A549 (cell line): ENCODE results near the gene ADAM8. TPM values are rescaled to one million over a fixed set of nuclear protein-coding genes. Genes with fewer than 3 reads are reported as not detected.

Experiments used
- ATAC-seq, 2 experiments: fragments of 200-7000 bp in 1 of 2; fragments of >200 bp in 1 of 2; cut with Nextera tagmentation in 1 of 2; cut with Tn5 transposase in 1 of 2; 3 replicates each; pipeline versions ENCODE4 v1.8.0 to v1.9.1; 2018 to 2020; ENCODE audit warnings: mild to moderate bottlenecking in 1 of 2, moderate library complexity in 1 of 2
- CTCF ChIA-PET: fragments of 300-600 bp; sonication (Branson Sonifier 250); formaldehyde crosslinking; extraction: SDS; loops from one replicate; lab custom pipeline; 2021; ENCODE audit warnings: antibody characterized with exemption, inconsistent platforms; lab: Yijun Ruan, JAX
- POLR2A ChIA-PET: fragments of 350-600 bp; formaldehyde crosslinking; extraction: SDS; loops from one replicate; lab custom pipeline; 2021; ENCODE audit warnings: antibody characterized with exemption, inconsistent platforms; lab: Yijun Ruan, JAX
- DNase-seq, 2 experiments: peaks; one replicate each; pipeline versions ENCODE4 v3.0.0 to v3.0.0-alpha.2; 2011 to 2016; ENCODE audit warnings: low read depth in 1 of 2, low spot score in 1 of 2
- FAIRE-seq: peaks from 2 replicates; lab custom pipeline; 2011; peaks lifted over from hg19 to GRCh38; lab: Jason Lieb, UNC
- H3K27ac ChIP-seq, 2 experiments: fragments of >200 bp; sonication (Bioruptor Twin); formaldehyde crosslinking; 3 replicates each; pipeline ENCODE4 v1.5.1; 2016 to 2017
- H3K4me1 ChIP-seq: fragments of >200 bp; sonication (Bioruptor Twin); formaldehyde crosslinking; 3 replicates; pipeline ENCODE4 v1.6.1; 2016
- H3K4me2 ChIP-seq: fragments of >200 bp; sonication (Bioruptor Twin); formaldehyde crosslinking; 3 replicates; pipeline ENCODE4 v1.6.1; 2016
- H3K4me3 ChIP-seq: fragments of >200 bp; sonication (Bioruptor Twin); formaldehyde crosslinking; 3 replicates; pipeline ENCODE4 v1.5.1; 2016
- H3K9me3 ChIP-seq: fragments of >200 bp; sonication (Bioruptor Twin); formaldehyde crosslinking; 3 replicates; pipeline ENCODE4 v1.6.1; 2016
- BHLHE40 ChIP-seq: IDR thresholded peaks from 2 replicates; pipeline ENCODE4 v1.6.1; 2012; ENCODE audit warnings: low read depth, low read length, inconsistent platforms
- CTCF ChIP-seq: fragments of >200 bp; sonication (Bioruptor Twin); formaldehyde crosslinking; IDR thresholded peaks from 3 replicates; pipeline ENCODE4 v1.5.1; 2016
- EHF ChIP-seq: fragments of 250-450 bp; sonication (Bioruptor Pico); IDR thresholded peaks from 2 replicates; pipeline ENCODE4 v1.5.0; 2020; ENCODE audit warnings: mild to moderate bottlenecking
- ELK1 ChIP-seq: fragments of 150-350 bp; IDR thresholded peaks from 2 replicates; pipeline ENCODE4 v1.6.1; 2014; ENCODE audit warnings: low read depth, mild to moderate bottlenecking, low read length
- FOSL2 ChIP-seq, 2 experiments: fragments of 450-650 bp in 1 of 2; fragments of >200 bp in 1 of 2; sonication (Bioruptor Twin) in 1 of 2; formaldehyde crosslinking; IDR thresholded peaks; 2 replicates each; pipeline versions ENCODE4 v1.5.0 to v1.6.1; 2016 to 2020; ENCODE audit warnings: mild to moderate bottlenecking in 1 of 2, moderate library complexity in 1 of 2
- HEYL ChIP-seq: fragments of 250-450 bp; sonication (Bioruptor Pico); IDR thresholded peaks from 2 replicates; pipeline ENCODE4 v1.8.0; 2021; ENCODE audit warnings: mild to moderate bottlenecking, moderate library complexity
- HOXA7 ChIP-seq: fragments of 250-450 bp; sonication (Bioruptor Pico); IDR thresholded peaks from 2 replicates; pipeline ENCODE4 v1.5.0; 2020; ENCODE audit warnings: mild to moderate bottlenecking, moderate library complexity
- JUN ChIP-seq, 2 experiments: fragments of >200 bp; sonication (Bioruptor Twin); formaldehyde crosslinking; IDR thresholded peaks; 2 replicates in 1 of 2; 3 replicates in 1 of 2; pipeline ENCODE4 v1.6.1; 2016 to 2017
- MAFK ChIP-seq: fragments of 450-650 bp; IDR thresholded peaks from 2 replicates; pipeline ENCODE4 v1.6.1; 2014; ENCODE audit not compliant: partially characterized antibody
- MYC ChIP-seq: IDR thresholded peaks from 2 replicates; pipeline ENCODE4 v1.6.1; 2012; ENCODE audit warnings: mild to moderate bottlenecking, inconsistent platforms, low read length, improper control_type of control experiment, borderline replicate concordance
- NPAS2 ChIP-seq: fragments of 250-450 bp; sonication (Bioruptor Pico); IDR thresholded peaks from 2 replicates; pipeline ENCODE4 v1.8.0; 2022; ENCODE audit warnings: mild to moderate bottlenecking, moderate library complexity, borderline replicate concordance
- PBX3 ChIP-seq: IDR thresholded peaks from 2 replicates; pipeline ENCODE4 v1.6.1; 2012
- PHF8 ChIP-seq: fragments of 200-600 bp; sonication (generic); IDR thresholded peaks from 2 replicates; pipeline ENCODE4 v1.6.1; 2016; ENCODE audit warnings: low read depth, mild to moderate bottlenecking, antibody characterized with exemption, moderate library complexity, borderline replicate concordance
- RFX5 ChIP-seq: fragments of 450-650 bp; IDR thresholded peaks from 2 replicates; pipeline ENCODE4 v1.7.1; 2014; ENCODE audit warnings: antibody characterized with exemption, mild to moderate bottlenecking, moderate library complexity
- RNF2 ChIP-seq: fragments of 200-600 bp; sonication (generic); IDR thresholded peaks from 2 replicates; pipeline ENCODE4 v1.6.1; 2016; ENCODE audit warnings: low read depth, mild to moderate bottlenecking, antibody characterized with exemption, moderate library complexity, borderline replicate concordance
- TP53 ChIP-seq: fragments of 250-450 bp; sonication (Bioruptor Pico); IDR thresholded peaks from 2 replicates; pipeline ENCODE4 v1.5.0; 2021; ENCODE audit warnings: mild to moderate bottlenecking, moderate library complexity
- USF2 ChIP-seq: fragments of 450-650 bp; IDR thresholded peaks from 2 replicates; pipeline ENCODE4 v1.6.1; 2014; ENCODE audit warnings: antibody characterized with exemption
- ZC3H11A ChIP-seq: fragments of 450-650 bp; IDR thresholded peaks from 2 replicates; pipeline ENCODE4 v1.6.1; 2014; ENCODE audit warnings: antibody characterized with exemption, mild to moderate bottlenecking
- ZNF302 ChIP-seq: fragments of 250-450 bp; sonication (Bioruptor Pico); IDR thresholded peaks from 2 replicates; pipeline ENCODE4 v1.9.0; 2021; ENCODE audit warnings: inconsistent platforms, mild to moderate bottlenecking, moderate library complexity
- WGBS: methylation state at CpG from one replicate; pipeline ENCODE4 v1.1.6; 2017; ENCODE audit errors: missing lambda C conversion rate; 5-methylcytosine and 5-hydroxymethylcytosine counted together
- polyA plus RNA-seq, 4 experiments: library from polyadenylated mRNA; depleted of rRNA in 3 of 4; stranded (reverse); fragments of >200 nt; fragmentation: RNase III in 1 of 4; extraction: RNeasy Plus Mini Kit Qiagen cat#74134 plus additional on column Dnase treatment in 1 of 4; gene quantifications; 2 replicates in 3 of 4; 3 replicates in 1 of 4; pipeline ENCODE4 v1.2.3, GENCODE V29; 2011 to 2017

The ADAM8 gene
- polyA plus RNA-seq, 2 of the 4 experiments (the other 2 are of a cell fraction), result 1.4 to 4.1 TPM

GRCh38 chr10:133242611-133243356 is 33.9 kb downstream of the ADAM8 start:
- TF ChIP-seq NPAS2 (CRISPR knock-in tag) (peak; percentile 57), CTCF (no peak), USF2 (peak; percentile 85), BHLHE40 (peak; percentile 21)
- CTCF ChIA-PET, result interaction anchor here (2.0 kb wide), 1 partner anchor 15 kb away, joined by 13 read pairs; no protein-coding TSS in a partner anchor
- Histone ChIP-seq H3K4me1 (peaks cover 8% of the 10 kb centered on the region), H3K9me3 (no peaks in the 10 kb centered on the region), H3K27ac (no peak overlapping the region), H3K4me3 (no peak overlapping the region), H3K4me2 (no peak overlapping the region)
- ATAC-seq, result no peak
- POLR2A ChIA-PET, result no interaction called here
- no peak for DNase-seq
- FAIRE-seq, result no peak
- 57% methylated on average over 26 of the region's 27 CpGs for WGBS

- FAIRE-seq, result no peak
- WGBS, result 66% methylated on average over 19 of the region's 25 CpGs
- ATAC-seq, result no peak
- Histone ChIP-seq H3K9me3 (no peaks in the 10 kb centered on the region), H3K4me1 (peaks cover 20% of the 10 kb centered on the region), H3K27ac (no peak overlapping the region), H3K4me3 (no peak overlapping the region), H3K4me2 (no peak overlapping the region)
- POLR2A ChIA-PET, result no interaction called here
- DNase-seq, result no peak
- TF ChIP-seq EHF (CRISPR knock-in tag), result no peak
- TF ChIP-seq RFX5, result no peak
- no peak for TF ChIP-seq ZC3H11A
- no peak for TF ChIP-seq HEYL (CRISPR knock-in tag)
- no peak for TF ChIP-seq PHF8
- TF ChIP-seq JUN (IDR thresholded peaks at IDR 0.05), result no peak
- TF ChIP-seq NPAS2 (CRISPR knock-in tag), result no peak
- no peak for TF ChIP-seq RNF2
- no peak for TF ChIP-seq MAFK
- TF ChIP-seq FOSL2 (IDR thresholded peaks at IDR 0.05), result no peak
- TF ChIP-seq FOSL2 (CRISPR knock-in tag; IDR thresholded peaks at IDR 0.05), result no peak
- TF ChIP-seq MYC, result no peak
- no peak for TF ChIP-seq USF2
- no peak for TF ChIP-seq TP53
- no peak for TF ChIP-seq HOXA7 (CRISPR knock-in tag)
- TF ChIP-seq ELK1, result no peak
- TF ChIP-seq ZNF302 (CRISPR knock-in tag), result no peak
- no peak for TF ChIP-seq PBX3
- CTCF ChIA-PET, result interaction anchor here (1.2 to 2.0 kb wide), 2 partner anchors 16 to 26 kb away, joined by 3 to 13 read pairs; no protein-coding TSS in a partner anchor
These were observed 35.0 kb downstream of the ADAM8 start for GRCh38 chr10:133241501-133242205.
